Motor neuron (in vitro differentiated cells): ENCODE results near the gene TBCD. TPM values are rescaled to one million over a fixed set of nuclear protein-coding genes. Genes with fewer than 3 reads are reported as not detected.

Source experiments
- ATAC-seq, 8 experiments: fragments of 200-7000 bp; cut with Tn5 transposase; replicated peaks in 6 of 8; 2 replicates each; pipeline ENCODE4 v1.8.0; 2021; ENCODE audit warnings: mild to moderate bottlenecking in 8 of 8, moderate library complexity in 8 of 8
- H3K27ac ChIP-seq, 2 donors: fragments of 250-450 bp; sonication (Bioruptor Pico); 2 replicates each; pipeline ENCODE4 v1.9.0; 2021; ENCODE audit warnings: antibody characterized with exemption in 2 of 2, mild to moderate bottlenecking in 2 of 2, moderate library complexity in 1 of 2
- H3K4me1 ChIP-seq, 2 donors: fragments of 250-450 bp; sonication (Bioruptor Pico); replicated peaks in 1 of 2; 2 replicates each; pipeline ENCODE4 v1.6.1; 2021; ENCODE audit warnings: antibody characterized with exemption in 2 of 2, mild to moderate bottlenecking in 2 of 2, moderate library complexity in 1 of 2
- H3K4me3 ChIP-seq, 5 donors: fragments of 250-450 bp; sonication (Bioruptor Pico); 2 replicates each; pipeline ENCODE4 v1.9.0; 2021; ENCODE audit warnings: antibody characterized with exemption in 5 of 5, mild to moderate bottlenecking in 5 of 5, moderate library complexity in 4 of 5
- WGBS, 10 experiments: fragments of 450-650 bp; shearing (Covaris generic); methylation state at CpG; one replicate each; pipeline ENCODE4 v1.0.0; 2022; 5-methylcytosine and 5-hydroxymethylcytosine counted together
- in situ Hi-C, 9 experiments: fragments of 400-800 bp; cut with MboI; loops; one replicate each; pipeline ENCODE4 v1.15.0; 2021; ENCODE audit warnings: low sequenced_read_pairs in 9 of 9, low pct_unique_long_range_greater_than_20kb in 2 of 9; ENCODE audit not compliant: unreplicated experiment in 9 of 9
- total RNA-seq, 8 experiments: library from RNA; unstranded; fragments of 300-600 nt; gene quantifications; 2 replicates each; pipeline versions ENCODE4 v1.2.3 to v1.2.4, GENCODE V29; 2022

TBCD gene
- total RNA-seq, 8 experiments from 2014 or later, result 27.2 to 94.3 (median 47.2) TPM

- Histone ChIP-seq H3K4me3 (no peak overlapping the region), H3K27ac (no peak overlapping the region), H3K4me1 (no peaks in the 10 kb centered on the region)
- 80 to 87% methylated on average over 1 to 8 of the region's 22 CpGs; no CpG with 5 or more reads in 8 of the 10 experiments for WGBS, 10 experiments
- in situ Hi-C loops, result no loop called here
- ATAC-seq, result no peak
These were observed 78.4 kb downstream of the TBCD start for GRCh38 chr17:82830249-82830661.

- in situ Hi-C loops, result no loop called here
- no peak for ATAC-seq
- H3K4me1 ChIP-seq, result peaks cover under 1 to 4% of the 10 kb centered on the region in 2 donors
- H3K4me3 ChIP-seq, result no peak overlapping the region
- H3K27ac ChIP-seq, result no peak overlapping the region
- WGBS, 10 experiments, result 93 to 100% (median 100%) methylated on average over 1 to 13 of the region's 29 CpGs; no CpG with 5 or more reads in 4 of the 10 experiments
These were observed 79.4 kb downstream of the TBCD start for GRCh38 chr17:82831041-82831817.

GRCh38 chr17:82831818-82832200 lies 79.9 kb downstream of the TBCD start:
- no CpG with 5 or more reads among the region's 18 CpGs for WGBS, 10 experiments
- Histone ChIP-seq H3K27ac (no peak overlapping the region), H3K4me3 (no peak overlapping the region), H3K4me1 (peaks cover 4 to 9% of the 10 kb centered on the region in 2 donors)
- ATAC-seq, result no peak
- in situ Hi-C loops, result no loop called here

GRCh38 chr17:82832411-82832810 lies 80.5 kb downstream of the TBCD start:
- in situ Hi-C loops, result no loop called here
- H3K4me3 ChIP-seq, result no peak overlapping the region
- ATAC-seq, result no peak
- WGBS, 10 experiments, result 80 to 100% (median 92%) methylated on average over 1 to 12 of the region's 20 CpGs; no CpG with 5 or more reads in 3 of the 10 experiments
- peaks cover 9 to 11% of the 10 kb centered on the region in 2 donors for H3K4me1 ChIP-seq
- H3K27ac ChIP-seq, result no peak overlapping the region

GRCh38 chr17:82832881-82833475 lies 81.1 kb downstream of the TBCD start:
- in situ Hi-C loops, result no loop called here
- 97 to 100% (median 100%) methylated on average over 1 to 15 of the region's 20 CpGs; no CpG with 5 or more reads in 5 of the 10 experiments for whole genome bisulfite sequencing, 10 experiments
- no peak overlapping the region for H3K27ac ChIP-seq
- H3K4me3 ChIP-seq, result no peak overlapping the region
- no peak for ATAC-seq
- peaks cover 14 to 15% of the 10 kb centered on the region in 2 donors for H3K4me1 ChIP-seq

GRCh38 chr17:82835122-82835521 lies 83.3 kb downstream of the TBCD start:
- WGBS, 10 experiments, result 51 to 100% (median 92%) methylated on average over 1 to 8 of the region's 9 CpGs; no CpG with 5 or more reads in 3 of the 10 experiments
- H3K27ac ChIP-seq, result no peak overlapping the region

GRCh38 chr17:82835766-82836512 lies 84.1 kb downstream of the TBCD start:
- WGBS, 10 experiments, result 92 to 100% (median 96%) methylated on average over 1 to 14 of the region's 28 CpGs; no CpG with 5 or more reads in 2 of the 10 experiments
- peak in 5 of 8 experiments; percentile 26 to 52 (median 32) for ATAC-seq
- no peak overlapping the region for H3K4me3 ChIP-seq
- in situ Hi-C loops, result no loop called here
- H3K4me1 ChIP-seq, result peaks cover 22 to 23% of the 10 kb centered on the region in 2 donors
- no peak overlapping the region for H3K27ac ChIP-seq

More at GRCh38 chr17:82835122-82835521, 83.3 kb downstream of the TBCD start:
- no peak for ATAC-seq
- no peak overlapping the region for H3K4me3 ChIP-seq
- peaks cover 22 to 23% of the 10 kb centered on the region in 2 donors for H3K4me1 ChIP-seq
- in situ Hi-C loops, result no loop called here

GRCh38 chr17:82836823-82837357 lies 85.0 kb downstream of the TBCD start:
- in situ Hi-C loops, result no loop called here
- no peak overlapping the region for H3K27ac ChIP-seq
- peaks cover 22 to 23% of the 10 kb centered on the region in 2 donors for H3K4me1 ChIP-seq
- peak in 6 of 8 experiments; percentile 18 to 85 (median 70) for ATAC-seq
- H3K4me3 ChIP-seq, result no peak overlapping the region
- WGBS, 10 experiments, result 55 to 100% (median 75%) methylated on average over 1 to 12 of the region's 12 CpGs

- H3K4me3 ChIP-seq, result no peak overlapping the region
- 79 to 100% (median 94%) methylated on average over 3 to 13 of the region's 13 CpGs for WGBS, 10 experiments
- no peak overlapping the region for H3K27ac ChIP-seq
- H3K4me1 ChIP-seq, result peaks cover 22 to 23% of the 10 kb centered on the region in 2 donors
- ATAC-seq, result no peak
- in situ Hi-C loops, result no loop called here
These were observed 85.9 kb downstream of the TBCD start for GRCh38 chr17:82837586-82838320.

- peak in 5 of 8 experiments; percentile 14 to 59 (median 31) for ATAC-seq
- peaks cover 22 to 23% of the 10 kb centered on the region in 2 donors for H3K4me1 ChIP-seq
- in situ Hi-C loops, result no loop called here
- no peak overlapping the region for H3K4me3 ChIP-seq
- H3K27ac ChIP-seq, result no peak overlapping the region
- 22 to 100% (median 87%) methylated on average over 1 to 16 of the region's 17 CpGs for WGBS, 10 experiments
These were observed 86.7 kb downstream of the TBCD start for GRCh38 chr17:82838386-82839063.

GRCh38 chr17:82839617-82840292 lies 87.9 kb downstream of the TBCD start, which contains the start of gene ZNF750:
Gene ZNF750 (minus strand): TSS chr17:82840022. CDS start chr17:82832454, 7,568 bp downstream.
- Histone ChIP-seq H3K27ac (no peak within 1 kb of the TSS), H3K4me3 (no peak within 1 kb of the TSS), H3K4me1 (peaks cover 22 to 23% of the 10 kb centered on the region in 2 donors)
- in situ Hi-C loops, result no loop called here
- 60 to 97% (median 90%) methylated on average over 2 to 11 of the region's 25 CpGs; no CpG with 5 or more reads in 2 of the 10 experiments for WGBS, 10 experiments
- ATAC-seq, result no peak
